HCT116 (cell line): ENCODE measurements around the gene MRPS34. TPM values are rescaled to one million over a fixed set of nuclear protein-coding genes. Genes with fewer than 3 reads are reported as not detected.

Experiments
- ATAC-seq: fragments of 200-7000 bp; cut with Tn5 transposase; 2 replicates; pipeline ENCODE4 v1.9.1; 2020; ENCODE audit warnings: mild to moderate bottlenecking, moderate library complexity
- BruUV-seq: library from RNA; stranded (reverse); fragments of 400-500 nt; replicated peaks from 2 replicates; lab custom pipeline; 2021; lab: Mats Ljungman, UMichigan
- CTCF ChIA-PET: fragments of 300-600 bp; sonication (Branson Sonifier 250); formaldehyde crosslinking; loops from one replicate; lab custom pipeline; 2021; ENCODE audit warnings: antibody characterized with exemption; lab: Charles Lee
- POLR2A ChIA-PET: fragments of 300-600, 350-600 bp; sonication (Branson Sonifier 250); formaldehyde crosslinking; loops from one replicate; lab custom pipeline; 2021; ENCODE audit warnings: antibody characterized with exemption; lab: Charles Lee
- RAD21 ChIA-PET, 2 experiments: fragments of 300-600 bp; sonication (Branson Sonifier 250); formaldehyde crosslinking; loops; one replicate each; lab custom pipeline; 2023; ENCODE audit warnings: low total read pairs in 2 of 2; ENCODE audit not compliant: uncharacterized antibody in 2 of 2, unreplicated experiment in 2 of 2, low non-redundant PET in 1 of 2; lab: Charles Lee
- DNase-seq: peaks from one replicate; pipeline ENCODE4 v3.0.0-alpha.2; 2010; ENCODE audit warnings: low read depth, low spot score
- H2AFZ ChIP-seq: fragments of 200-600 bp; shearing (Covaris generic), sonication (generic); 2 replicates; pipeline ENCODE4 v1.6.1; 2017; ENCODE audit warnings: low read depth, mixed run types, mixed read lengths, antibody characterized with exemption, low read length; ENCODE audit not compliant: poor library complexity, severe bottlenecking
- H3K27ac ChIP-seq: 2 replicates; pipeline ENCODE4 v1.5.1; 2012; ENCODE audit warnings: low read depth, low read length
- H3K27me3 ChIP-seq: fragments of 200-600 bp; sonication (generic); 2 replicates; pipeline ENCODE4 v1.6.1; 2016; ENCODE audit warnings: mixed run types, low read length, mixed read lengths; ENCODE audit not compliant: insufficient read depth
- H3K36me3 ChIP-seq, 2 experiments: fragments of 200-500 bp in 1 of 2; fragments of 200-600 bp in 1 of 2; sonication (Bioruptor generic) in 1 of 2; sonication (generic) in 1 of 2; 2 replicates each; pipeline versions ENCODE4 v1.5.1 to v1.6.1; 2014 to 2016; ENCODE audit warnings: low read length in 2 of 2, inconsistent platforms in 1 of 2, mixed read lengths in 1 of 2, mixed run types in 1 of 2; ENCODE audit not compliant: insufficient read depth in 2 of 2, control insufficient read depth in 1 of 2
- H3K4me1 ChIP-seq, 2 experiments: fragments of 200-600 bp in 1 of 2; sonication (generic) in 1 of 2; 2 replicates each; pipeline versions ENCODE4 v1.5.1 to v1.6.1; 2012 to 2017; ENCODE audit warnings: low read length in 2 of 2, inconsistent platforms in 1 of 2, mild to moderate bottlenecking in 1 of 2, mixed read lengths in 1 of 2, mixed run types in 1 of 2, moderate library complexity in 1 of 2; ENCODE audit not compliant: insufficient read depth in 2 of 2, control insufficient read depth in 1 of 2
- H3K4me2 ChIP-seq: fragments of 200-600 bp; sonication (generic); 2 replicates; pipeline ENCODE4 v1.6.1; 2017; ENCODE audit warnings: mixed run types, low read length, mixed read lengths
- H3K4me3 ChIP-seq, 2 experiments: fragments of 200-600 bp in 1 of 2; sonication (generic) in 1 of 2; replicated peaks in 1 of 2; 2 replicates each; pipeline ENCODE4 v1.5.1; 2011 to 2016; ENCODE audit warnings: low read length in 2 of 2, control low read depth in 1 of 2, low read depth in 1 of 2, mild to moderate bottlenecking in 1 of 2, mixed read lengths in 1 of 2, mixed run types in 1 of 2
- H3K79me2 ChIP-seq: fragments of 200-600 bp; sonication (generic); 2 replicates; pipeline ENCODE4 v1.6.1; 2017; ENCODE audit warnings: mild to moderate bottlenecking, mixed run types, low read length, moderate library complexity, mixed read lengths; ENCODE audit not compliant: insufficient read depth
- H3K9ac ChIP-seq: fragments of 200-600 bp; sonication (generic); 2 replicates; pipeline ENCODE4 v1.6.1; 2016; ENCODE audit warnings: low read length, mixed read lengths
- H3K9me2 ChIP-seq: fragments of 200-600 bp; sonication (generic), shearing (Covaris generic); 2 replicates; pipeline ENCODE4 v1.6.1; 2017; ENCODE audit warnings: mixed run types, mild to moderate bottlenecking, moderate library complexity; ENCODE audit not compliant: insufficient read depth
- H3K9me3 ChIP-seq, 2 experiments: fragments of 200-500 bp in 1 of 2; fragments of 200-600 bp in 1 of 2; sonication (Bioruptor generic) in 1 of 2; sonication (generic) in 1 of 2; 2 replicates each; pipeline ENCODE4 v1.6.1; 2014 to 2017; ENCODE audit warnings: low read length in 2 of 2, mixed read lengths in 2 of 2, inconsistent platforms in 1 of 2, low read depth in 1 of 2, mild to moderate bottlenecking in 1 of 2, mixed run types in 1 of 2, moderate library complexity in 1 of 2; ENCODE audit not compliant: control insufficient read depth in 1 of 2, insufficient read depth in 1 of 2
- H4K20me1 ChIP-seq: fragments of 200-600 bp; sonication (generic), shearing (Covaris generic); 2 replicates; pipeline ENCODE4 v1.6.1; 2017; ENCODE audit warnings: mixed run types, mild to moderate bottlenecking, moderate library complexity; ENCODE audit not compliant: insufficient read depth
- CBX3 ChIP-seq: IDR thresholded peaks from 2 replicates; pipeline ENCODE4 v1.6.1; 2012; ENCODE audit warnings: low read depth
- CEBPB ChIP-seq: IDR thresholded peaks from 2 replicates; pipeline ENCODE4 v1.6.1; 2012; ENCODE audit warnings: low read depth
- EGR1 ChIP-seq: IDR thresholded peaks from 2 replicates; pipeline ENCODE4 v1.6.1; 2012; ENCODE audit warnings: low read depth
- ELF1 ChIP-seq: IDR thresholded peaks from 2 replicates; pipeline ENCODE4 v1.6.1; 2012; ENCODE audit warnings: low read depth, borderline replicate concordance
- EZH2 ChIP-seq: fragments of 200-600 bp; sonication (generic); IDR thresholded peaks from 2 replicates; pipeline ENCODE4 v1.6.1; 2017; ENCODE audit warnings: antibody characterized with exemption, mixed run types
- JUND ChIP-seq: IDR thresholded peaks from 2 replicates; pipeline ENCODE4 v1.6.1; 2012
- POLR2A ChIP-seq: IDR thresholded peaks from 2 replicates; pipeline ENCODE4 v1.7.0; 2011; ENCODE audit warnings: borderline replicate concordance; ENCODE audit not compliant: insufficient read depth, insufficient read length; ENCODE audit errors: extremely low read depth
- POLR2AphosphoS5 ChIP-seq: IDR thresholded peaks from 2 replicates; pipeline ENCODE4 v1.6.1; 2011; ENCODE audit warnings: mild to moderate bottlenecking, low read depth, low read length, moderate library complexity
- RAD21 ChIP-seq: IDR thresholded peaks from 2 replicates; pipeline ENCODE4 v1.6.1; 2012; ENCODE audit warnings: low read depth, mild to moderate bottlenecking
- SIN3A ChIP-seq: IDR thresholded peaks from 2 replicates; pipeline ENCODE4 v1.6.1; 2012; ENCODE audit warnings: low read depth
- SRF ChIP-seq: IDR thresholded peaks from 2 replicates; pipeline ENCODE4 v1.6.1; 2012; ENCODE audit warnings: low read depth
- TCF7L2 ChIP-seq: IDR thresholded peaks from 2 replicates; pipeline ENCODE4 v1.7.0; 2011; ENCODE audit warnings: borderline replicate concordance, inconsistent platforms; ENCODE audit not compliant: insufficient read depth, insufficient read length; ENCODE audit errors: extremely low read depth
- ZFX ChIP-seq: fragments of 450-650 bp; IDR thresholded peaks from 2 replicates; pipeline ENCODE4 v1.6.1; 2017
- ZNF274 ChIP-seq: fragments of 200-500 bp; sonication (Bioruptor generic); IDR thresholded peaks from 2 replicates; pipeline ENCODE4 v1.6.1; 2014; ENCODE audit warnings: mild to moderate bottlenecking, low read depth, low read length, inconsistent platforms
- intact Hi-C: fragments of 100-400 bp; cut with micrococcal nuclease; formaldehyde crosslinking; loops from 2 replicates; pipeline ENCODE4 v1.10.0; 2022
- total RNA-seq: library from RNA; stranded (reverse); gene quantifications from one replicate; pipeline ENCODE4 v1.2.1, GENCODE V29; 2021; ENCODE audit not compliant: unreplicated experiment
- TF ChIP-seq, protein P1 (sequence below): IDR thresholded peaks from 2 replicates; pipeline ENCODE4 v1.6.1; 2012
- TF ChIP-seq, protein P2 (sequence below): IDR thresholded peaks from 2 replicates; pipeline ENCODE4 v1.6.1; 2011; ENCODE audit warnings: mild to moderate bottlenecking, low read length, moderate library complexity; ENCODE audit not compliant: insufficient replicate concordance; ENCODE audit errors: extremely low read depth
- TF ChIP-seq, protein P3 (sequence below): IDR thresholded peaks from 2 replicates; pipeline ENCODE4 v1.6.1; 2012
- TF ChIP-seq, protein P4 (sequence below), 3 experiments: fragments of 200-600 bp in 1 of 3; sonication (generic) in 1 of 3; IDR thresholded peaks in 2 of 3; conservative IDR thresholded peaks in 1 of 3; 2 replicates each; pipeline ENCODE4 v1.5.1; 2012 to 2017; ENCODE audit warnings: low read depth in 2 of 3, low read length in 2 of 3, antibody characterized with exemption in 1 of 3, borderline replicate concordance in 1 of 3, control low read depth in 1 of 3, mild to moderate bottlenecking in 1 of 3, mixed read lengths in 1 of 3, mixed run types in 1 of 3, moderate library complexity in 1 of 3; ENCODE audit not compliant: insufficient read depth in 1 of 3
- TF ChIP-seq, protein P5 (sequence below): IDR thresholded peaks from 2 replicates; pipeline ENCODE4 v1.6.1; 2012; ENCODE audit warnings: low read depth

Gene MRPS34
- total RNA-seq, 1 experiment from 2014 or later: 200 TPM

DNA sequence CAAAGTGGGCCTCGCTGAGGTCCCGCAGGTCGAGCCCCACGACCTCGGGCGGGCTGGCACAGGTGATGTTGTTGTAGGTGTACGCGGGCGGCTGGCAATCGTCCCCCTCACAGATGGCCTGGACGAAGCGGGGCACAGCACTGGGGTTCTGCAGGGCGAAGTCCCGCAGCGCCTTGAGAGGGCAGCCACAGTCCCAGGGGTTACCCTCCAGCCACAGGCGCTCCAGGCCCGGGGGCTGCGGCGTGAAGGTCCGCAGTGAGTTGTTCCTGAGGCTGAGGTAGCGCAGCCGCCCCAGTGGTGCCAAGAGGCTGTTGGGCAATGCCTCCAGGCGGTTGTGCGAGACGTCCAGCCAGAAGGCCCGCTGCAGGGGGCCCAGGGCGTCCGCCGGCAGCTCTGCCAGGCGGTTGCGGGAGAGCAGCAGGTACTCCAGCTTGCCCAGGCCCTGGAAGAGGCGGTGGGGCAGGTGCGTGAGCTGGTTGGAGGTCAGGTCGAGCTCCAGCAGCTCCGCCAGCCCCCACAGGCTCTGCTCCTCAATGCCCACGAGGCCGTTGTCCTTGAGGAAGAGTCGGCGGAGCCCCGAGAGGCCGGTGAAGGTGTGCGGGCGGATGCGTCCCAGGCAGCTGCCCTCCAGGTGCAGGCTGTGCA is 17.8 kb upstream of the MRPS34 start:
- no peaks in the 10 kb centered on the region; a peak in 2 of 4 replicates for H3K36me3 ChIP-seq
- ATAC-seq (no peak), DNase-seq (no peak)
- H4K20me1 ChIP-seq: no peaks in the 10 kb centered on the region
- H3K4me1 ChIP-seq: no peaks in the 10 kb centered on the region
- ChIA-PET RAD21 (no interaction called here), POLR2A (no interaction called here), CTCF (no interaction called here)
- H3K27ac ChIP-seq: no peak overlapping the region; the same call in 1 of the 2 replicates
- H3K27me3 ChIP-seq: no peaks in the 10 kb centered on the region
- H3K4me3 ChIP-seq: no peak overlapping the region
- no peak overlapping the region for H3K4me2 ChIP-seq
- H3K9me3 ChIP-seq: no peaks in the 10 kb centered on the region
- TF ChIP-seq, protein P1, sequence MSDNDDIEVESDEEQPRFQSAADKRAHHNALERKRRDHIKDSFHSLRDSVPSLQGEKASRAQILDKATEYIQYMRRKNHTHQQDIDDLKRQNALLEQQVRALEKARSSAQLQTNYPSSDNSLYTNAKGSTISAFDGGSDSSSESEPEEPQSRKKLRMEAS: no peak
- TF ChIP-seq EGR1 (no peak), TCF7L2 (no peak), RAD21 (no peak), ZFX (no peak), ZNF274 (no peak), SRF (no peak), EZH2 (no peak), CBX3 (no peak), POLR2A (no peak), ELF1 (no peak), JUND (no peak), POLR2AphosphoS5 (no peak), SIN3A (no peak), CEBPB (no peak)
- TF ChIP-seq, protein P2, sequence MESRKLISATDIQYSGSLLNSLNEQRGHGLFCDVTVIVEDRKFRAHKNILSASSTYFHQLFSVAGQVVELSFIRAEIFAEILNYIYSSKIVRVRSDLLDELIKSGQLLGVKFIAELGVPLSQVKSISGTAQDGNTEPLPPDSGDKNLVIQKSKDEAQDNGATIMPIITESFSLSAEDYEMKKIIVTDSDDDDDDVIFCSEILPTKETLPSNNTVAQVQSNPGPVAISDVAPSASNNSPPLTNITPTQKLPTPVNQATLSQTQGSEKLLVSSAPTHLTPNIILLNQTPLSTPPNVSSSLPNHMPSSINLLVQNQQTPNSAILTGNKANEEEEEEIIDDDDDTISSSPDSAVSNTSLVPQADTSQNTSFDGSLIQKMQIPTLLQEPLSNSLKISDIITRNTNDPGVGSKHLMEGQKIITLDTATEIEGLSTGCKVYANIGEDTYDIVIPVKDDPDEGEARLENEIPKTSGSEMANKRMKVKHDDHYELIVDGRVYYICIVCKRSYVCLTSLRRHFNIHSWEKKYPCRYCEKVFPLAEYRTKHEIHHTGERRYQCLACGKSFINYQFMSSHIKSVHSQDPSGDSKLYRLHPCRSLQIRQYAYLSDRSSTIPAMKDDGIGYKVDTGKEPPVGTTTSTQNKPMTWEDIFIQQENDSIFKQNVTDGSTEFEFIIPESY: no peak
- TF ChIP-seq, protein P3, sequence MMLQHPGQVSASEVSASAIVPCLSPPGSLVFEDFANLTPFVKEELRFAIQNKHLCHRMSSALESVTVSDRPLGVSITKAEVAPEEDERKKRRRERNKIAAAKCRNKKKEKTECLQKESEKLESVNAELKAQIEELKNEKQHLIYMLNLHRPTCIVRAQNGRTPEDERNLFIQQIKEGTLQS: no peak
- TF ChIP-seq, protein P4, sequence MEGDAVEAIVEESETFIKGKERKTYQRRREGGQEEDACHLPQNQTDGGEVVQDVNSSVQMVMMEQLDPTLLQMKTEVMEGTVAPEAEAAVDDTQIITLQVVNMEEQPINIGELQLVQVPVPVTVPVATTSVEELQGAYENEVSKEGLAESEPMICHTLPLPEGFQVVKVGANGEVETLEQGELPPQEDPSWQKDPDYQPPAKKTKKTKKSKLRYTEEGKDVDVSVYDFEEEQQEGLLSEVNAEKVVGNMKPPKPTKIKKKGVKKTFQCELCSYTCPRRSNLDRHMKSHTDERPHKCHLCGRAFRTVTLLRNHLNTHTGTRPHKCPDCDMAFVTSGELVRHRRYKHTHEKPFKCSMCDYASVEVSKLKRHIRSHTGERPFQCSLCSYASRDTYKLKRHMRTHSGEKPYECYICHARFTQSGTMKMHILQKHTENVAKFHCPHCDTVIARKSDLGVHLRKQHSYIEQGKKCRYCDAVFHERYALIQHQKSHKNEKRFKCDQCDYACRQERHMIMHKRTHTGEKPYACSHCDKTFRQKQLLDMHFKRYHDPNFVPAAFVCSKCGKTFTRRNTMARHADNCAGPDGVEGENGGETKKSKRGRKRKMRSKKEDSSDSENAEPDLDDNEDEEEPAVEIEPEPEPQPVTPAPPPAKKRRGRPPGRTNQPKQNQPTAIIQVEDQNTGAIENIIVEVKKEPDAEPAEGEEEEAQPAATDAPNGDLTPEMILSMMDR (IDR thresholded peaks at IDR 0.05 in 2 of 3, conservative IDR thresholded peaks at IDR 0.05 in 1 of 3; ENCODE audit: borderline replicate concordance in 1 of 3, insufficient read depth in 1 of 3, low read depth in 2 of 3, low read length in 2 of 3): no peak
- TF ChIP-seq, protein P5, sequence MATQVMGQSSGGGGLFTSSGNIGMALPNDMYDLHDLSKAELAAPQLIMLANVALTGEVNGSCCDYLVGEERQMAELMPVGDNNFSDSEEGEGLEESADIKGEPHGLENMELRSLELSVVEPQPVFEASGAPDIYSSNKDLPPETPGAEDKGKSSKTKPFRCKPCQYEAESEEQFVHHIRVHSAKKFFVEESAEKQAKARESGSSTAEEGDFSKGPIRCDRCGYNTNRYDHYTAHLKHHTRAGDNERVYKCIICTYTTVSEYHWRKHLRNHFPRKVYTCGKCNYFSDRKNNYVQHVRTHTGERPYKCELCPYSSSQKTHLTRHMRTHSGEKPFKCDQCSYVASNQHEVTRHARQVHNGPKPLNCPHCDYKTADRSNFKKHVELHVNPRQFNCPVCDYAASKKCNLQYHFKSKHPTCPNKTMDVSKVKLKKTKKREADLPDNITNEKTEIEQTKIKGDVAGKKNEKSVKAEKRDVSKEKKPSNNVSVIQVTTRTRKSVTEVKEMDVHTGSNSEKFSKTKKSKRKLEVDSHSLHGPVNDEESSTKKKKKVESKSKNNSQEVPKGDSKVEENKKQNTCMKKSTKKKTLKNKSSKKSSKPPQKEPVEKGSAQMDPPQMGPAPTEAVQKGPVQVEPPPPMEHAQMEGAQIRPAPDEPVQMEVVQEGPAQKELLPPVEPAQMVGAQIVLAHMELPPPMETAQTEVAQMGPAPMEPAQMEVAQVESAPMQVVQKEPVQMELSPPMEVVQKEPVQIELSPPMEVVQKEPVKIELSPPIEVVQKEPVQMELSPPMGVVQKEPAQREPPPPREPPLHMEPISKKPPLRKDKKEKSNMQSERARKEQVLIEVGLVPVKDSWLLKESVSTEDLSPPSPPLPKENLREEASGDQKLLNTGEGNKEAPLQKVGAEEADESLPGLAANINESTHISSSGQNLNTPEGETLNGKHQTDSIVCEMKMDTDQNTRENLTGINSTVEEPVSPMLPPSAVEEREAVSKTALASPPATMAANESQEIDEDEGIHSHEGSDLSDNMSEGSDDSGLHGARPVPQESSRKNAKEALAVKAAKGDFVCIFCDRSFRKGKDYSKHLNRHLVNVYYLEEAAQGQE: no peak
- BruUV-seq: no TSS peak
- intact Hi-C loops: no loop called here
- no peak overlapping the region for H2AFZ ChIP-seq
- no peak overlapping the region for H3K9ac ChIP-seq
- H3K9me2 ChIP-seq: no peaks in the 10 kb centered on the region
- peaks cover 19% of the 10 kb centered on the region; the same call in 1 of the 2 replicates for H3K79me2 ChIP-seq
